C4-2B (cell line): Measurements from ENCODE around the gene ATP6V0A4.

Experiments used
- ZFX ChIP-seq: fragments of 450-650 bp; IDR thresholded peaks from 2 replicates; pipeline ENCODE4 v1.6.1; 2017
- TF ChIP-seq, protein P1 (sequence below): fragments of 450-650 bp; conservative IDR thresholded peaks from 2 replicates; pipeline ENCODE4 v1.5.1; 2017; ENCODE audit warnings: mild to moderate bottlenecking

DNA sequence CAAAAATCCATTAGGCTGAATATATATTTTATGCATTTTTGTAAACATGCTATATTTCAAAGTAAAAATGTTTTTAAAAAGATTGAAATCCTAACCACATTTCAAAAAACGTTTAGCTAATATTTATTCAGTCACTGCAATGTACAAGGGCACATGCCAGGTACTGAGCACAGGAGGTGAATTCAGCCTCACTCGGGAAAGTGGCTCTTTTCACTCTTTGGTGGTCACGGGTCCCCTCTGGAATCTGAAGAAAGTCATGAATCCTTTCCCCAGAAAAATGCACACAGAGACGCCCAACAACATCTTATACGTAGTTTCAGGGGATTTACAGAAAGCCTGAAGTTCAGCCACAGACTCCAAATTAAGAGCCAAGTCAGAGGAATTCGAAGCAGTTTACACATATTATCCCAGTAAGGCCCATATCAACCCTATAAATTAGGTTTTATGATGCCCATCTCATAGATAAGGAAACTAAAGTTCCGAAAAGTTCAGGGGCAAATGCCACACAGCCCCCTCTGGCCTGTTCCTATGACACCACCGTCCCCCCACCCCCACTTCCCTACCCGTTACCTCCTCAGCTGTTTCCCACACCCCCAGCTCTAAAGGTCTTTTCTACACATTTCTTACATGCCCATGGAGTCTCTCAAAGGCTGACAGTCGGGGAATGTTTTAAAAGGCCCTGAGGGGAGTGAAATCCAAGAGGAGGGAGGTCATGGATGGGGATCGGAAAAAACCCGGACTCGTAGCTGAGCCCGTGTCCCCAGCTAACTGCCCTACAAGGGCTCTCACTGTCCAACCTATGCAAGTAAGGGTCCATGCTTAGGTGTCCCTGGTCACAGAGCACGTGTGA, 87.2 kb downstream of the ATP6V0A4 start:
- TF ChIP-seq, protein P1, sequence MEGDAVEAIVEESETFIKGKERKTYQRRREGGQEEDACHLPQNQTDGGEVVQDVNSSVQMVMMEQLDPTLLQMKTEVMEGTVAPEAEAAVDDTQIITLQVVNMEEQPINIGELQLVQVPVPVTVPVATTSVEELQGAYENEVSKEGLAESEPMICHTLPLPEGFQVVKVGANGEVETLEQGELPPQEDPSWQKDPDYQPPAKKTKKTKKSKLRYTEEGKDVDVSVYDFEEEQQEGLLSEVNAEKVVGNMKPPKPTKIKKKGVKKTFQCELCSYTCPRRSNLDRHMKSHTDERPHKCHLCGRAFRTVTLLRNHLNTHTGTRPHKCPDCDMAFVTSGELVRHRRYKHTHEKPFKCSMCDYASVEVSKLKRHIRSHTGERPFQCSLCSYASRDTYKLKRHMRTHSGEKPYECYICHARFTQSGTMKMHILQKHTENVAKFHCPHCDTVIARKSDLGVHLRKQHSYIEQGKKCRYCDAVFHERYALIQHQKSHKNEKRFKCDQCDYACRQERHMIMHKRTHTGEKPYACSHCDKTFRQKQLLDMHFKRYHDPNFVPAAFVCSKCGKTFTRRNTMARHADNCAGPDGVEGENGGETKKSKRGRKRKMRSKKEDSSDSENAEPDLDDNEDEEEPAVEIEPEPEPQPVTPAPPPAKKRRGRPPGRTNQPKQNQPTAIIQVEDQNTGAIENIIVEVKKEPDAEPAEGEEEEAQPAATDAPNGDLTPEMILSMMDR: no peak
- no peak for TF ChIP-seq ZFX
